Subcutaneous adipose tissue (tissue), 4 donors: ENCODE data around the gene RUVBL1. TPM values are rescaled to one million over a fixed set of nuclear protein-coding genes. Genes with fewer than 3 reads are reported as not detected.

Source experiments
- CTCF ChIP-seq: fragments of 450-650 bp; IDR thresholded peaks from one replicate; pipeline ENCODE4 v1.5.1; 2016; ENCODE audit warnings: low read depth, mild to moderate bottlenecking, control low read depth, antibody characterized with exemption, moderate library complexity
- total RNA-seq, 4 donors: library from RNA; depleted of rRNA; stranded (reverse); fragments of >200 nt; gene quantifications; one replicate each; pipeline ENCODE4 v1.1.0, GENCODE V29; 2016

Gene RUVBL1
- total RNA-seq, 4 donors from 2014 or later = 14.1 to 29.3 (median 17.1) TPM

GRCh38 chr3:128127236-128127635 lies 3.6 kb upstream of the RUVBL1 start:
- TF ChIP-seq CTCF = no peak

GRCh38 chr3:128123156-128123537 lies 465 bp downstream of the RUVBL1 start:
- TF ChIP-seq CTCF = no peak

- no peak for TF ChIP-seq CTCF
These were observed 1.6 kb downstream of the RUVBL1 start for GRCh38 chr3:128122013-128122412.

- TF ChIP-seq CTCF = no peak
These were observed 9.5 kb downstream of the RUVBL1 start for GRCh38 chr3:128113817-128114794.

- no peak for TF ChIP-seq CTCF
These were observed 11.1 kb downstream of the RUVBL1 start for GRCh38 chr3:128112357-128112968.

- no peak for TF ChIP-seq CTCF
These were observed 12.5 kb downstream of the RUVBL1 start for GRCh38 chr3:128111147-128111546.

- TF ChIP-seq CTCF = no peak
These were observed 15.8 kb downstream of the RUVBL1 start for GRCh38 chr3:128107834-128108233.
